Endometrial microvascular endothelial cells (primary cell): Measurements from ENCODE around the gene AVL9. TPM values are rescaled to one million over a fixed set of nuclear protein-coding genes. Genes with fewer than 3 reads are reported as not detected.

Source experiments
- in situ Hi-C: cut with HindIII; loops from 2 replicates; pipeline ENCODE4 v1.10.0; 2017; ENCODE audit warnings: low sequenced_read_pairs, low pct_unique_long_range_greater_than_20kb; ENCODE audit errors: inconsistent ontology term
- total RNA-seq: library from RNA; depleted of rRNA; stranded (reverse); fragments of >200 nt; gene quantifications from one replicate; pipeline ENCODE4 v1.2.3, GENCODE V29; 2015; ENCODE audit errors: inconsistent ontology term

Gene AVL9
- total RNA-seq, 1 donor from 2014 or later, result 20.7 TPM

DNA sequence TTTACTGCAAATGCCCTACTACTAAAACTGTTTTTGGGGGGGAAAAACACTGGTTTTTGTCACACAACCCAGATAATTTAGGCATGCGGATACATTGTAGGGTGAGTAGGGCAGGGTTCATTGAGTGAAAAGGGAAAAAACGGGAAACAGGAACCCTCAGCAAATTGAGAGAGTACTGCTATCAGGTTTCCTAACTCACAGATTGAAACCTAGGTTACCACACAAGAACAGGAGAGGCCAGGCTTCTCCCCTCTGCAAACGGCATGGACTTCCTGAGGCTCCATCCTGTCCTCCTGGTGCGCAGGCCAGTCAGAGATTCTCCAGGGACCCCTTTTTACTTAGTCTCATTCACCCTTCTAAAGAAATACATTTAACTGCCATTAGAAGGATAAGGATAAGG, 30.6 kb downstream of the AVL9 start:
- in situ Hi-C loops, result no loop called here

DNA sequence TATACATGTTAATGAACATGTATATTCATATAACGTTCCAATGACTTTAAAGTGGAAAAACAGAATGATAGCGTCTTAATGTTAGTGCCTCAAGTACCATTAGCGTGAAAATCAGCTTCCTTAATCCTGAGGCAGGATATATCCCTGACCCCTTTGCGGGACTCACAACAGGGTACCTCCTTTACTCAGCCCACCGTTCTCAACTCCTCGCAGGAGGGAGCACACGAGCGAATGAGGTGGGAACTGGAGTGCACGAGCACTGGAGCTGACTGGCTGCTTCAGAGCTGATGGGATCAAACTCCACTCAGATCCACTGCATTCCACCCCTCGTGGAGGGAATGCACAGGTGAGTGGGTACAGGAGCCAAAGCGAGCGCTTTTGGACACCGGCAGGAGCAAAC, 36.1 kb downstream of the AVL9 start:
- in situ Hi-C loops, result no loop called here

DNA sequence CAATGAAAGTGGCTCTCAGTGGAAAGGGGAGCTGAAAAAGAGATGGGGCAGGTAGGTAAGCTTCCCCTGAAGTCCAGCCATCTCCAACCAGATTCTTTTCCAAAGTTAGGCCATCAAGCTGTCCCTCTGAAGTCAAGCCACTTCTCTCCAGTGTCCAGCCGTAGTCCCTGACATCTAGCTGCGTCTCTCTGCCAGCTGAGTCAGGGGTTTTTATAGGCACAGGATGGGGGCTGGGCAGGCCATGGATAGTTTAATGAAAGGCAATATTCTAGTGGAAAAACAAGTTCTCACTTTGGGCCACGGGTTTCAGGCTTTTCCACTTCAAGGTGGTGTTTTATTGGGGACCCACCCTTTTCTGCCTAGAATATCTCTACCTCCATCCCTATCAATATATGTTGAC, 36.8 kb downstream of the AVL9 start:
- in situ Hi-C loops, result no loop called here

GRCh38 chr7:32532716-32533115, 37.4 kb downstream of the AVL9 start:
- in situ Hi-C loops, result no loop called here

GRCh38 chr7:32533276-32534029, 38.2 kb downstream of the AVL9 start:
- in situ Hi-C loops, result no loop called here

DNA sequence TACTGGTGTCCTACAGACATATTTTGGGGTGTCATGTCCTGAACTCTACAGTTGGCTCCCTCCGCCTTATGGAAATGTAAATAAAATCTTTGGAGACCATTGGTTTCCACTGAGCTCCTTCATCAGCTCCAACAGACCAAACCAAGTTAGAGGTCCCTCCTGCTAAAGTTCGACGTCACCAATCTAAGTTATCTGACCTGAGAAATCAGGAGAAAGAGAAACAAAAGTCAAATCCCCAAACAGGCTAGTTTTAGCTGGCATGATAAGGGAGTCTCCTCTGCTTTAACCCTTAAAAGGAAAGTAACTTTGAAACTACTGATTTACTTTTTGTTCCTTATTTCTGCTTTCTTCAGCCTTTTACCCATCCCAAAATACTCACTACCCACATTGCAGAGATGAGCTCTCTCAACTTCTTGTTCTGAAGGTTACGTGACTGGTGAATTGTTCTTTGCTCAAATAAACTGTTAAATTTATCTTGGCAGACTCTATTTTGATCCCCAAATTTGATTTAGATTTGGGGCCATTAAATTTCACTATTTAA, 39.9 kb downstream of the AVL9 start:
- in situ Hi-C loops, result no loop called here

DNA sequence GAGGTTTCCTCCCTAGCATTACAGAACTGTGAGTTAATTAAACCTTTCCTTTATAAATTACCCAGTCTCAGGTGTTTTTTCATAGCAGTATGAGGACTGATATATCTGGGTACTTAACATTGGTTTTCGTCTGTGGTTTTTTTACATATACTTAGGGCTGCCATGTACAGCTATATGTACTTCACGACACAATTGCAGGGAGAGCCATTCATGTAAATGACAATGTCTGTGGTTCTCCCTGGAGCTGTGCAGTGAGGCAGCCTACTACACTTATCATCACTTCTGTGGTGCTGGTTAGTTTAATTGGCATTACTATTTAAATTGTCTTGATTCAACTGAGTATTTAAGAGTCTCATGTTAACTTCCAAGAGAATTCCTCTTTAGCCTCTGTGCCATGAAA, 40.7 kb downstream of the AVL9 start:
- in situ Hi-C loops, result no loop called here

DNA sequence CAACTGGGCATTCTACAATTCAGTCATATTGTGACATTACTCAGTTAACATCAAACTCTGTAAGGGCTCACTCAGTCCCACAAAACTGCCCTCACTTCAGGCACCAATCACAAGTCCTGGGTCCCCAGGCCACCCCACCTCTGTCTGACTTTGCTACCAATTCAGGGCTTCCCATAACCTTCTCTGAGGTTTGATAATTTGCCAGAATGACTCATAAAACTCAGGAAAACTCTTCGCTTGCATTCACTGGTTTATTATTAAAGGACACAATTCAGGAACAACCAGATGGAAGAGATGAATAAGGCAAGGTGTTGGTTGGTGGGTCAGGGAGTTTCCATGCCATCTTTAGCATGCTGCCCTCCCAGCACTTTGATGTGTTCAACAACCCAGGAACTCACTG, 41.3 kb downstream of the AVL9 start:
- in situ Hi-C loops, result no loop called here

- in situ Hi-C loops, result no loop called here
These were observed 42.5 kb downstream of the AVL9 start for GRCh38 chr7:32537760-32538159.

DNA sequence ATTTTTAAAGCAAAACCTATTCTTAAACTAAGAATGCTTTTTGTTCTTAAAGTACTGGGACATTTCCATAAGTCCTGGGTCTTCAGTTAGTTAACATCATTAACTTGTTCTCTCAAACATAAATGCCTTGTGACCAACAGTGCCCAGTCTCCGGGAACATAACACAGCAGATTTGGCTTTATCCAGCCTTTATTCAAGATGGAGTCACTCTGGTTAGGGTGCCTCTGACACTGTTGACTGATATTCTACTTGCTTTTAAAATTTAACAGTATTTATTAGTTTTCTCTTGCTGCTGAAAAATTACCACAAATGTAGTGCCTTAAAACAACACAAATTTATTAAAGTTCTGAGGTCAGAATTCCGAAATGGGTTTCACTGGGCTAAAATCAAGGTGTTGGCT, 44.1 kb downstream of the AVL9 start:
- in situ Hi-C loops, result no loop called here

DNA sequence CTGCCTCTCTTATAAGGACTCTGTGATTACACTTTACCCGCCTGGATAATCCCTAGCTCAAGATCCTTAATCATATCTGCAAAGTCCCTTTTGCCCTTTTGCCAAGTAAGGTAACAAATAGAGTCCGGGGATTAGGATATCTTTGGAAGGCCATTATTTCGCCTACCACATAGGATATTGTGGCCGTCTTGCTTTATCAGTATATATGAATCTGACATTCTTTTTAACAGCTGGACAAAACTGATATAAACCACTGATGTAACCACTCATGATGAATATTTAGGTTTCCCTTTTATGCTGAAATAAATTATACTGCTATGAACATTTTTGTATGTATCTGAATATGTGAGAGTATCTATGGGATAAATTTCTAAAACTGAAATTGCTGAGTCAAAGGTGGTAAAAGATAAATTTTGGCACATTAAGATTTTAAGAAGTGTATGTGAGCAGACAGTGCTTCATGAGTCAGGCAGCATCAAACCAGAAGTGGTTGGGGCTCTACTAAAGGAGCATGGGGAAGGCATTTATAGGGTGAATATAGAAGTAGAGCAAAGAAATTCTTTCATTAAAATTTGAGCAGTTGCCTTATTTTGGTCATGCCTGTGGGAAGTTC, 44.7 kb downstream of the AVL9 start:
- in situ Hi-C loops, result no loop called here

- in situ Hi-C loops, result no loop called here
These were observed 47.3 kb downstream of the AVL9 start for GRCh38 chr7:32542595-32542994.

- in situ Hi-C loops, result no loop called here
These were observed 64.2 kb downstream of the AVL9 start for GRCh38 chr7:32559480-32559879.

DNA sequence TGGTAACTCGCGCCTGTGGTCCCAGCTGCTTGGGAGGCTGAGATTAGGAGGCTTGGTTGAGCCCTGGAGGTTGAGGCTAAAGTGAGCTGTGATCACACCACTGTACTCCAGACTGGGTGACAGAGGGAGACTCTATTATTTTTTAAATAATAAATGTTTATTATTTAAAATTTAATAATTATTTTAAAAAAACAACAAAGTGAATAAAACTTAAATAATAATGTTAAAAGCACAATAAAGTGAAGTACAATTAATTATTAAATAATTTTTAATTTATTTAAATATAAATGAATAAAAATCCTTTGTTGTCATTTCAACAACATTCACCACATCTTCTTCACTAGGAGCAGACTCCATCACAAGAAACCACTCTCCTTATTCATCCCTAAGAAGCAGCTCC, 64.8 kb downstream of the AVL9 start:
- in situ Hi-C loops, result no loop called here

GRCh38 chr7:32561613-32562012, 66.3 kb downstream of the AVL9 start:
- in situ Hi-C loops, result no loop called here

DNA sequence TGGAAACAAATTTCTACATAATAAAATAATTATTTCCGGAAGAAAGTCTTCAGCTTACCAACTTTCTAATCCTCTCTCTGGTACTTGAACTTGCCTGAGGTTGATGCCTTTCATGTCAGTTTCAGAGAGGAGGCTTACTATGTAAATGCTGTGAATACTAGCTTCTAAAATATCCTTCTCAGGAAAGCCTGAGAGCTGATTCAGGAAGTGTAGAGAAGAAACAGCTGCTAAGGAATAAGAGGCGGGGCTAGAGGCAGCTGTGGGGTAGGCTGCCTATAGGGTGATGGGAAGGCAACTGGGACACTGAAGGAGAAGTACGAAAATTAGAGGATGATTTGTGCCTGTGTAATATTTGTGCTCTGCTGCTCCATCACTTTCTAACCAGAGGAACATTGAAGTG, 69.3 kb downstream of the AVL9 start:
- in situ Hi-C loops, result no loop called here

GRCh38 chr7:32569388-32570289, 74.3 kb downstream of the AVL9 start:
- in situ Hi-C loops, result no loop called here

- in situ Hi-C loops, result no loop called here
These were observed 77.9 kb downstream of the AVL9 start for GRCh38 chr7:32573110-32573687.

GRCh38 chr7:32574626-32575025, 79.3 kb downstream of the AVL9 start:
- in situ Hi-C loops, result no loop called here
